ENCODE data around the gene DIAPH2. TPM values are rescaled to one million over a fixed set of nuclear protein-coding genes. Genes with fewer than 3 reads are reported as not detected.

DIAPH2 gene
- total and polyA plus RNA-seq, 2 donors (not counting 1 experiment from before 2014, with no cell fraction given), result 16.8 to 18.5 TPM

GRCh38 chrX:97564496-97564895 is 879.9 kb downstream of the DIAPH2 start:
- Histone ChIP-seq H3K4me3 (replicated peaks in 1 of 4; ENCODE audit: control extremely low read depth in 1 of 4, insufficient read depth in 1 of 4, low read depth in 3 of 4, low read length in 4 of 4) (no peak overlapping the region), H2AFZ (ENCODE audit: low read length) (no peak overlapping the region), H3K27ac (ENCODE audit: insufficient read depth, low read length) (no peak overlapping the region), H4K20me1 (ENCODE audit: control insufficient read depth, extremely low read depth, insufficient read depth, low read length) (no peaks in the 10 kb centered on the region), H3K9ac (ENCODE audit: insufficient read depth, low read length) (no peak overlapping the region), H3K36me3 (ENCODE audit: control insufficient read depth, insufficient read depth, low read length) (no peaks in the 10 kb centered on the region), H3K4me2 (ENCODE audit: extremely low read depth, insufficient read depth, low read length) (no peak overlapping the region), H3K79me2 (ENCODE audit: control insufficient read depth, insufficient read depth, low read length) (no peaks in the 10 kb centered on the region), H3K4me1 (ENCODE audit: control insufficient read depth, extremely low read depth, insufficient read depth, low read length) (no peaks in the 10 kb centered on the region), H3K27me3 (ENCODE audit: control insufficient read depth, insufficient read depth, low read length) (no peaks in the 10 kb centered on the region), H3K9me3 (ENCODE audit: control insufficient read depth, insufficient read depth, low read depth, low read length) (no peaks in the 10 kb centered on the region)
- DNase-seq (ENCODE audit: low read depth in 2 of 2), result no peak
- TF ChIP-seq CTCF (conservative IDR thresholded peaks at IDR 0.05 in 1 of 2, IDR thresholded peaks at IDR 0.05 in 1 of 2; ENCODE audit: low read depth in 1 of 2, low read length in 2 of 2), result no peak
- TF ChIP-seq EZH2 (IDR thresholded peaks at IDR 0.05; ENCODE audit: low read length, missing control alignments), result no peak

GRCh38 chrX:97587171-97587570 is 902.5 kb downstream of the DIAPH2 start:
- H3K79me2 ChIP-seq (ENCODE audit: control insufficient read depth, insufficient read depth, low read length), result no peaks in the 10 kb centered on the region
- TF ChIP-seq EZH2 (IDR thresholded peaks at IDR 0.05; ENCODE audit: low read length, missing control alignments) (no peak), CTCF (conservative IDR thresholded peaks at IDR 0.05 in 1 of 2, IDR thresholded peaks at IDR 0.05 in 1 of 2; ENCODE audit: low read depth in 1 of 2, low read length in 2 of 2) (no peak)
- H4K20me1 ChIP-seq (ENCODE audit: control insufficient read depth, extremely low read depth, insufficient read depth, low read length), result no peaks in the 10 kb centered on the region
- no peak overlapping the region for H3K27ac ChIP-seq (ENCODE audit: insufficient read depth, low read length)
- no peaks in the 10 kb centered on the region for H3K4me1 ChIP-seq (ENCODE audit: control insufficient read depth, extremely low read depth, insufficient read depth, low read length)
- H3K27me3 ChIP-seq (ENCODE audit: control insufficient read depth, insufficient read depth, low read length), result no peaks in the 10 kb centered on the region
- no peak for DNase-seq (ENCODE audit: low read depth in 2 of 2)
- no peak overlapping the region for H3K9ac ChIP-seq (ENCODE audit: insufficient read depth, low read length)
- no peaks in the 10 kb centered on the region for H3K36me3 ChIP-seq (ENCODE audit: control insufficient read depth, insufficient read depth, low read length)
- no peaks in the 10 kb centered on the region for H3K9me3 ChIP-seq (ENCODE audit: control insufficient read depth, insufficient read depth, low read depth, low read length)
- H2AFZ ChIP-seq (ENCODE audit: low read length), result no peak overlapping the region
- no peak overlapping the region for H3K4me2 ChIP-seq (ENCODE audit: extremely low read depth, insufficient read depth, low read length)
- no peak overlapping the region for H3K4me3 ChIP-seq (replicated peaks in 1 of 4; ENCODE audit: control extremely low read depth in 1 of 4, insufficient read depth in 1 of 4, low read depth in 3 of 4, low read length in 4 of 4)

GRCh38 chrX:97594646-97595224 is 910.1 kb downstream of the DIAPH2 start:
- no peak for TF ChIP-seq EZH2 (IDR thresholded peaks at IDR 0.05; ENCODE audit: low read length, missing control alignments)
- no peak for TF ChIP-seq CTCF (conservative IDR thresholded peaks at IDR 0.05 in 1 of 2, IDR thresholded peaks at IDR 0.05 in 1 of 2; ENCODE audit: low read depth in 1 of 2, low read length in 2 of 2)
- no peak overlapping the region for H3K4me2 ChIP-seq (ENCODE audit: extremely low read depth, insufficient read depth, low read length)
- no peaks in the 10 kb centered on the region for H3K27me3 ChIP-seq (ENCODE audit: control insufficient read depth, insufficient read depth, low read length)
- no peak overlapping the region for H2AFZ ChIP-seq (ENCODE audit: low read length)
- H3K9me3 ChIP-seq (ENCODE audit: control insufficient read depth, insufficient read depth, low read depth, low read length), result no peaks in the 10 kb centered on the region
- no peaks in the 10 kb centered on the region for H3K36me3 ChIP-seq (ENCODE audit: control insufficient read depth, insufficient read depth, low read length)
- H3K27ac ChIP-seq (ENCODE audit: insufficient read depth, low read length), result no peak overlapping the region
- no peak overlapping the region for H3K4me3 ChIP-seq (replicated peaks in 1 of 4; ENCODE audit: control extremely low read depth in 1 of 4, insufficient read depth in 1 of 4, low read depth in 3 of 4, low read length in 4 of 4)
- H3K9ac ChIP-seq (ENCODE audit: insufficient read depth, low read length), result no peak overlapping the region
- no peaks in the 10 kb centered on the region for H3K4me1 ChIP-seq (ENCODE audit: control insufficient read depth, extremely low read depth, insufficient read depth, low read length)
- no peaks in the 10 kb centered on the region for H4K20me1 ChIP-seq (ENCODE audit: control insufficient read depth, extremely low read depth, insufficient read depth, low read length)
- no peaks in the 10 kb centered on the region for H3K79me2 ChIP-seq (ENCODE audit: control insufficient read depth, insufficient read depth, low read length)
- no peak for DNase-seq (ENCODE audit: low read depth in 2 of 2)

Data from fibroblast of lung (primary cell).